ENCODE data around the gene MMP11. TPM values are rescaled to one million over a fixed set of nuclear protein-coding genes. Genes with fewer than 3 reads are reported as not detected.

MMP11 gene
- total RNA-seq, 1 donor from 2014 or later: 1.0 TPM

DNA sequence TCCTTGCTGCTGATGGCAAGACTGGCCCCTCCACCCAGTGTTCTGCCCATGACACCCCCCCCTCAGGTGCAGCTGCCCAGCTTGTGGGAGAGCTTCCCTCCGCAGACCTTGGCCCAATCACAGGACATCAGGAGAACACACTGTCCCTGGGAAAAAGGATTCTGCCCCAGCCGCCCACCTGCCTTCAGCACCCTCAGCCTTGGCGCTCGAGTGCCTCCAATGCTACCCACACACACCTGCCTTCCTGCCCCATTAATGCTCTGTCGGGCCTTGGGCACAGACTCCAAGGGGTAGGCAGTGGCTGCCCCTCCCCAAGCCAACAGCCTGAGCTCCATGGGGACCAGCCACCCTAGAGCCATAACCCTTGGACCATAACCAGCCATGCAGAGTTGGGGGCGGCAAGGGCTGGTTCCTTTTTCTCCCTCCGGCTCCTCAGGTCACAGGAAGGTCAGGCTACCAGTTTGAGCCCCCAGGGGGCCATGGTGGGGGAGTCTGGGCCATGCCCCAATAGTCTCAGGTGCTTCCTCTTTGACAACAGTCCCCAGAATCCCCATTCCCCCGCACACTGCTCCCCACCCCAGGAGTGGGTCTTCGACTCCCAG, 20.5 kb upstream of the MMP11 start:
- Mint-ChIP-seq H3K9me3 (no peaks in the 10 kb centered on the region), H3K4me3 (ENCODE audit: low read depth) (peak overlapping the region; percentile 73), H3K36me3 (ENCODE audit: low read depth) (no peaks in the 10 kb centered on the region), H3K27ac (no peak overlapping the region), H3K27me3 (ENCODE audit: low read depth) (no peaks in the 10 kb centered on the region), H3K4me1 (ENCODE audit: low read depth) (peaks cover 16% of the 10 kb centered on the region)
- no peak for DNase-seq (ENCODE audit: low spot score)
- intact Hi-C loops (cut with micrococcal nuclease): loop anchor here (5.0 kb wide), 1 partner anchor 45 kb away; no protein-coding TSS in a partner anchor

- intact Hi-C loops (cut with micrococcal nuclease): loop anchor here (5.0 kb wide), 1 partner anchor 45 kb away; no protein-coding TSS in a partner anchor
- no peak for DNase-seq (ENCODE audit: low spot score)
- H3K36me3 Mint-ChIP-seq (ENCODE audit: low read depth): no peaks in the 10 kb centered on the region
- H3K4me1 Mint-ChIP-seq (ENCODE audit: low read depth): peaks cover 16% of the 10 kb centered on the region
- H3K4me3 Mint-ChIP-seq (ENCODE audit: low read depth): no peak overlapping the region
- no peaks in the 10 kb centered on the region for H3K27me3 Mint-ChIP-seq (ENCODE audit: low read depth)
- no peaks in the 10 kb centered on the region for H3K9me3 Mint-ChIP-seq
- no peak overlapping the region for H3K27ac Mint-ChIP-seq
Observed at GRCh38 chr22:23752750-23753149, 19.9 kb upstream of the MMP11 start.

GRCh38 chr22:23753385-23753784, 19.3 kb upstream of the MMP11 start:
- no peak for DNase-seq (ENCODE audit: low spot score)
- Mint-ChIP-seq H3K4me1 (ENCODE audit: low read depth) (peaks cover 16% of the 10 kb centered on the region), H3K27me3 (ENCODE audit: low read depth) (no peaks in the 10 kb centered on the region), H3K27ac (no peak overlapping the region), H3K9me3 (no peaks in the 10 kb centered on the region), H3K36me3 (ENCODE audit: low read depth) (no peaks in the 10 kb centered on the region), H3K4me3 (ENCODE audit: low read depth) (no peak overlapping the region)
- intact Hi-C loops (cut with micrococcal nuclease): loop anchor here (5.0 kb wide), 1 partner anchor 46 kb away; no protein-coding TSS in a partner anchor

GRCh38 chr22:23754220-23754919, 18.3 kb upstream of the MMP11 start, which contains the start of gene VPREB3:
Gene VPREB3 (minus strand): TSS chr22:23754425. CDS start chr22:23754363, 62 bp downstream.
- Mint-ChIP-seq H3K27me3 (ENCODE audit: low read depth) (no peaks in the 10 kb centered on the region), H3K27ac (no peak within 1 kb of the TSS), H3K36me3 (ENCODE audit: low read depth) (no peaks in the 10 kb centered on the region), H3K9me3 (no peaks in the 10 kb centered on the region), H3K4me1 (ENCODE audit: low read depth) (peaks cover 16% of the 10 kb centered on the region), H3K4me3 (ENCODE audit: low read depth) (no peak within 1 kb of the TSS)
- intact Hi-C loops (cut with micrococcal nuclease): loop anchor here (5.0 kb wide), 1 partner anchor 47 kb away; no protein-coding TSS in a partner anchor
- no peak for DNase-seq (ENCODE audit: low spot score)

- no peak for DNase-seq (ENCODE audit: low spot score)
- Mint-ChIP-seq H3K4me1 (ENCODE audit: low read depth) (peaks cover 10% of the 10 kb centered on the region), H3K27ac (no peak overlapping the region), H3K27me3 (ENCODE audit: low read depth) (no peaks in the 10 kb centered on the region), H3K4me3 (ENCODE audit: low read depth) (no peak overlapping the region), H3K36me3 (ENCODE audit: low read depth) (no peaks in the 10 kb centered on the region), H3K9me3 (no peaks in the 10 kb centered on the region)
- intact Hi-C loops (cut with micrococcal nuclease): loop anchor here (5.0 kb wide), 1 partner anchor 48 kb away; no protein-coding TSS in a partner anchor
Observed at GRCh38 chr22:23754980-23755636, 17.5 kb upstream of the MMP11 start.

DNA sequence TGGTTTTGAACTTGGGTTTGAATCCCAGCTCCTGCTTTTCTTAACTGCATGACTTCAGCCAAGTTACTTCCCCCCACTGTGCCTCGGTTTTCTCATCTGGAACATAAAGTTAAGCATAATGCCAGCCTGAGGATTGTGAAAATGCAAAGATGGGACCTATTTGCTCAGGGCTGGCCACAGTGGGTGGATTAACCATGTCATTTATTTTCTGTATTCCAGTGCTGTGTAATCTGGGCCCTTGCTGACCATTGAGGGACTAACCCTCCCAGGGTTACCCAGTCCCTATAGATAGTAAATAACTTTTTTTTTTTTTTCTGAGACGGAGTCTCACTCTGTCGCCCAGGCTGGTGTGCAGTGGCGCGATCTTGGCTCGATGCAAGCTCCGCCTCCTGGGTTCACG, 16.9 kb upstream of the MMP11 start:
- Mint-ChIP-seq H3K36me3 (ENCODE audit: low read depth) (no peaks in the 10 kb centered on the region), H3K4me3 (ENCODE audit: low read depth) (no peak overlapping the region), H3K9me3 (no peaks in the 10 kb centered on the region), H3K27me3 (ENCODE audit: low read depth) (no peaks in the 10 kb centered on the region), H3K27ac (no peak overlapping the region), H3K4me1 (ENCODE audit: low read depth) (peaks cover 5% of the 10 kb centered on the region)
- intact Hi-C loops (cut with micrococcal nuclease): no loop called here
- no peak for DNase-seq (ENCODE audit: low spot score)

- intact Hi-C loops (cut with micrococcal nuclease): no loop called here
- peaks cover 5% of the 10 kb centered on the region for H3K4me1 Mint-ChIP-seq (ENCODE audit: low read depth)
- H3K27me3 Mint-ChIP-seq (ENCODE audit: low read depth): no peaks in the 10 kb centered on the region
- no peaks in the 10 kb centered on the region for H3K36me3 Mint-ChIP-seq (ENCODE audit: low read depth)
- no peaks in the 10 kb centered on the region for H3K9me3 Mint-ChIP-seq
- H3K4me3 Mint-ChIP-seq (ENCODE audit: low read depth): no peak overlapping the region
- H3K27ac Mint-ChIP-seq: no peak overlapping the region
- DNase-seq (ENCODE audit: low spot score): no peak
Observed at GRCh38 chr22:23756891-23757290, 15.8 kb upstream of the MMP11 start.

DNA sequence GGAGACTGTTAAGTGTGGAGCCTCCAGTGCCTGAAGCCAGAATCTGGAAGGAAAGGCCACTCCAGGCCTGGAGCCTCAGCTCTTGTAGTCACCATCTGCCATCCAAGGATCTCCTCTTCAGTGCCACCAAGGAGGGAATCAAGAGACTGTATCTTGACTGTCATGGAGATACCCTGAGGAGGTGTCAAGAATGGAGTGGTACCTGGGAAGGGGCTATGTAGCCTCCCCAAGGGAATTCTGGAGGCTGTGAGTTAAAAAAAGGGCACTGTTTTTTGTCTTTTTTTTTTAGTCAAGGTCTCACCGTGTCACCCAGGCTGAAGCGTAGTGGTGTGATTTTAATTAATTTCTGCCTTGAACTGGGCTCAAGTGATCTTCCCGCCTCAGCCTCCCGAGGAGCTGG, 13.1 kb upstream of the MMP11 start:
- intact Hi-C loops (cut with micrococcal nuclease): no loop called here

GRCh38 chr22:23760056-23760455, 12.6 kb upstream of the MMP11 start:
- peaks cover 7% of the 10 kb centered on the region for H3K36me3 Mint-ChIP-seq (ENCODE audit: low read depth)
- DNase-seq (ENCODE audit: low spot score): no peak
- intact Hi-C loops (cut with micrococcal nuclease): no loop called here
- peaks cover 16% of the 10 kb centered on the region for H3K4me1 Mint-ChIP-seq (ENCODE audit: low read depth)
- no peak overlapping the region for H3K27ac Mint-ChIP-seq
- no peak overlapping the region for H3K4me3 Mint-ChIP-seq (ENCODE audit: low read depth)
- H3K9me3 Mint-ChIP-seq: no peaks in the 10 kb centered on the region
- no peaks in the 10 kb centered on the region for H3K27me3 Mint-ChIP-seq (ENCODE audit: low read depth)

More for the DNA sequence above, 13.1 kb upstream of the MMP11 start:
- DNase-seq (ENCODE audit: low spot score): no peak
- Mint-ChIP-seq H3K36me3 (ENCODE audit: low read depth) (peaks cover 3% of the 10 kb centered on the region), H3K9me3 (no peaks in the 10 kb centered on the region), H3K4me1 (ENCODE audit: low read depth) (peaks cover 16% of the 10 kb centered on the region), H3K27me3 (ENCODE audit: low read depth) (no peaks in the 10 kb centered on the region), H3K4me3 (ENCODE audit: low read depth) (no peak overlapping the region), H3K27ac (no peak overlapping the region)

- H3K9me3 Mint-ChIP-seq: no peaks in the 10 kb centered on the region
- H3K4me1 Mint-ChIP-seq (ENCODE audit: low read depth): peaks cover 17% of the 10 kb centered on the region
- H3K4me3 Mint-ChIP-seq (ENCODE audit: low read depth): peak within 1 kb of the TSS; percentile 55
- DNase-seq (ENCODE audit: low spot score): no peak
- H3K27me3 Mint-ChIP-seq (ENCODE audit: low read depth): no peaks in the 10 kb centered on the region
- H3K27ac Mint-ChIP-seq: no peak within 1 kb of the TSS
- intact Hi-C loops (cut with micrococcal nuclease): no loop called here
- peaks cover 13% of the 10 kb centered on the region for H3K36me3 Mint-ChIP-seq (ENCODE audit: low read depth)
Observed at GRCh38 chr22:23762842-23763578, 9.6 kb upstream of the MMP11 start, which contains the start of gene C22orf15. Gene C22orf15 (plus strand): TSS chr22:23762990. CDS start chr22:23763307, 317 bp downstream.

DNA sequence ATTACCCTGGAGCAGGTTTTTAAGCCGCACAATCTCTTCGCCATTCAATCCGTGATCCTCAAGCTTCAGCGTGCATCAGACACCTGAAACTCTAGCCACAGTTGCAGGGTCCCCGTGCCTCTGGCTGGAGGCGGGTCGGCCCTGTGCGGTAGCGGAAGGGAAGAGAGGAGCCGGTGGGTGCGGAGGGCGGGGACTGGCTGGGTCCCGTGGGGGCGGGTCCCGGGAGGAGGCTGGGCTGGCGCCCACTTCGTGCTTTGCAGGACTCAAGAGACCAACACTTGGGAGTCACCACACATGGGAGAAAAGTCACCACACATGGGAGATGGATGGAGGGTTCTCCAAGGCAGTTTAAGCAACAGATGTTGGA, 9.1 kb upstream of the MMP11 start:
- H3K27ac Mint-ChIP-seq: no peak overlapping the region
- H3K27me3 Mint-ChIP-seq (ENCODE audit: low read depth): no peaks in the 10 kb centered on the region
- H3K9me3 Mint-ChIP-seq: no peaks in the 10 kb centered on the region
- H3K36me3 Mint-ChIP-seq (ENCODE audit: low read depth): peaks cover 13% of the 10 kb centered on the region
- peaks cover 17% of the 10 kb centered on the region for H3K4me1 Mint-ChIP-seq (ENCODE audit: low read depth)
- no peak overlapping the region for H3K4me3 Mint-ChIP-seq (ENCODE audit: low read depth)
- intact Hi-C loops (cut with micrococcal nuclease): no loop called here
- no peak for DNase-seq (ENCODE audit: low spot score)

GRCh38 chr22:23763954-23764353, 8.7 kb upstream of the MMP11 start:
- Mint-ChIP-seq H3K36me3 (ENCODE audit: low read depth) (peaks cover 13% of the 10 kb centered on the region), H3K9me3 (no peaks in the 10 kb centered on the region), H3K4me3 (ENCODE audit: low read depth) (no peak overlapping the region), H3K4me1 (ENCODE audit: low read depth) (peaks cover 17% of the 10 kb centered on the region), H3K27ac (no peak overlapping the region), H3K27me3 (ENCODE audit: low read depth) (no peaks in the 10 kb centered on the region)
- intact Hi-C loops (cut with micrococcal nuclease): no loop called here
- DNase-seq (ENCODE audit: low spot score): no peak

All from activated T-helper 2 cell treated with anti-CD3 and anti-CD28 coated beads, Interferon-gamma antibody, Interleukin-2, Interleukin-4, amounts not matched to agents 10 μg/mL and 5 μg/mL and 100 μg/mL, durations not matched to agents 14 hours and 24 hours and 36 hours (primary cell).